Caco-2 (cell line): Measurements from ENCODE around the gene CALD1. TPM values are rescaled to one million over a fixed set of nuclear protein-coding genes. Genes with fewer than 3 reads are reported as not detected.

Experiments used
- BruUV-seq: library from RNA; stranded (reverse); fragments of 400-500 nt; replicated peaks from 2 replicates; lab custom pipeline; 2021; lab: Mats Ljungman, UMichigan
- CTCF ChIA-PET: fragments of 300-600 bp; sonication (Branson Sonifier 250); formaldehyde crosslinking; loops from one replicate; lab custom pipeline; 2022; ENCODE audit warnings: antibody characterized with exemption; lab: Charles Lee
- POLR2A ChIA-PET: fragments of 300-600 bp; sonication (Branson Sonifier 250); formaldehyde crosslinking; loops from one replicate; lab custom pipeline; 2022; ENCODE audit warnings: antibody characterized with exemption; lab: Charles Lee
- DNase-seq, 2 experiments: peaks; one replicate each; pipeline versions ENCODE4 v3.0.0 to v3.0.0-alpha.2; 2020 to 2022
- H3K27me3 ChIP-seq: replicated peaks from 2 replicates; pipeline ENCODE4 v1.6.0; 2011; ENCODE audit warnings: low read length; ENCODE audit not compliant: control insufficient read depth, insufficient read depth
- H3K36me3 ChIP-seq: 2 replicates; pipeline ENCODE4 v1.5.1; 2011; ENCODE audit warnings: low read length; ENCODE audit not compliant: control insufficient read depth, insufficient read depth
- H3K4me1 ChIP-seq: fragments of 250-450 bp; sonication (Bioruptor Pico); 2 replicates; pipeline ENCODE4 v1.5.1; 2020; ENCODE audit warnings: mild to moderate bottlenecking
- H3K4me3 ChIP-seq: 2 replicates; pipeline ENCODE4 v1.5.1; 2011; ENCODE audit warnings: low read depth, mild to moderate bottlenecking, control low read depth, low read length
- H3K9me3 ChIP-seq: fragments of 250-450 bp; sonication (Bioruptor Pico); 2 replicates; pipeline ENCODE4 v1.5.1; 2020; ENCODE audit warnings: mild to moderate bottlenecking, moderate library complexity
- H3K27ac Mint-ChIP-seq: one replicate; pipeline ENCODE4 v1.8.0; 2022; ENCODE audit warnings: mixed read lengths; ENCODE audit not compliant: unreplicated experiment
- H3K27me3 Mint-ChIP-seq: one replicate; pipeline ENCODE4 v1.8.0; 2022; ENCODE audit warnings: mixed read lengths; ENCODE audit not compliant: insufficient read depth, unreplicated experiment
- H3K36me3 Mint-ChIP-seq: one replicate; pipeline ENCODE4 v1.8.0; 2022; ENCODE audit warnings: mild to moderate bottlenecking, mixed read lengths; ENCODE audit not compliant: insufficient read depth, unreplicated experiment
- H3K4me1 Mint-ChIP-seq: one replicate; pipeline ENCODE4 v1.8.0; 2022; ENCODE audit warnings: low read depth, mixed read lengths; ENCODE audit not compliant: unreplicated experiment
- H3K4me3 Mint-ChIP-seq: one replicate; pipeline ENCODE4 v1.8.0; 2022; ENCODE audit warnings: mild to moderate bottlenecking, moderate library complexity, mixed read lengths; ENCODE audit not compliant: unreplicated experiment
- H3K9me3 Mint-ChIP-seq: one replicate; pipeline ENCODE4 v1.8.0; 2022; ENCODE audit warnings: mixed read lengths; ENCODE audit not compliant: unreplicated experiment
- intact Hi-C: fragments of 100-400 bp; cut with micrococcal nuclease; formaldehyde crosslinking; loops from one replicate; pipeline ENCODE4 v1.10.0; 2022; ENCODE audit not compliant: unreplicated experiment
- total RNA-seq: library from RNA; stranded (reverse); gene quantifications from 2 replicates; pipeline ENCODE4 v1.2.3, GENCODE V29; 2022
- TF ChIP-seq, protein P1 (sequence below), 2 experiments: fragments of 200-600 bp in 1 of 2; IDR thresholded peaks; 1 replicate in 1 of 2; 2 replicates in 1 of 2; pipeline versions ENCODE4 v1.5.1 to v1.8.0; 2011 to 2022; ENCODE audit warnings: antibody characterized with exemption in 1 of 2, control low read depth in 1 of 2, inconsistent platforms in 1 of 2, low read depth in 1 of 2, low read length in 1 of 2, mild to moderate bottlenecking in 1 of 2, moderate library complexity in 1 of 2; ENCODE audit not compliant: insufficient read depth in 1 of 2, severe bottlenecking in 1 of 2, unreplicated experiment in 1 of 2

Gene CALD1
- total RNA-seq, 1 experiment from 2014 or later, result 155 TPM

DNA sequence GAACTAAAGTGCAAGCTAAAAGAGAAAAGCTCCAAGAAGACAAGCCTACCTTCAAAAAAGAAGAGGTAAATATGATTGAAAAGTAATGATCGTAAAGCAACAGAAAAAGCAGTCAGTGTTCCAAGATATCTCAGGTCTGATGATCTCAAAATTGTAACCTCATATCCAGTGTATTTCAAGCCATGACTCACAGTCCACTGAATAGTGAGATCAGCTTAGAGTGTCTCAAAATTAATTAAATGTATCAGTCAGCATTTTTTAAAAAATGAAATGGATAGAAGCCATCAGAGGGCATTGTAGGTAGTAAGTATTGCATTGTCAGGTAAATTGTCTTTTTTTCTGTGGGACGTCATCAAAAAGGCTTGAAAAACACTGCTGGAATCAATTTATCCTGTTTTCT lies 156.3 kb downstream of the CALD1 start:
- peaks cover 1% of the 10 kb centered on the region; the same call in 1 of the 2 replicates for H3K36me3 ChIP-seq
- Mint-ChIP-seq H3K4me1 (peaks cover 19% of the 10 kb centered on the region), H3K4me3 (no peak overlapping the region), H3K36me3 (peaks cover 84% of the 10 kb centered on the region), H3K27me3 (no peaks in the 10 kb centered on the region), H3K9me3 (no peaks in the 10 kb centered on the region), H3K27ac (no peak overlapping the region)
- CTCF ChIA-PET, result interaction anchor here (0.7 kb wide), 1 partner anchor 8 kb away, joined by 3 read pairs; no protein-coding TSS in a partner anchor
- intact Hi-C loops, result no loop called here
- no TSS peak for BruUV-seq
- TF ChIP-seq, protein P1, sequence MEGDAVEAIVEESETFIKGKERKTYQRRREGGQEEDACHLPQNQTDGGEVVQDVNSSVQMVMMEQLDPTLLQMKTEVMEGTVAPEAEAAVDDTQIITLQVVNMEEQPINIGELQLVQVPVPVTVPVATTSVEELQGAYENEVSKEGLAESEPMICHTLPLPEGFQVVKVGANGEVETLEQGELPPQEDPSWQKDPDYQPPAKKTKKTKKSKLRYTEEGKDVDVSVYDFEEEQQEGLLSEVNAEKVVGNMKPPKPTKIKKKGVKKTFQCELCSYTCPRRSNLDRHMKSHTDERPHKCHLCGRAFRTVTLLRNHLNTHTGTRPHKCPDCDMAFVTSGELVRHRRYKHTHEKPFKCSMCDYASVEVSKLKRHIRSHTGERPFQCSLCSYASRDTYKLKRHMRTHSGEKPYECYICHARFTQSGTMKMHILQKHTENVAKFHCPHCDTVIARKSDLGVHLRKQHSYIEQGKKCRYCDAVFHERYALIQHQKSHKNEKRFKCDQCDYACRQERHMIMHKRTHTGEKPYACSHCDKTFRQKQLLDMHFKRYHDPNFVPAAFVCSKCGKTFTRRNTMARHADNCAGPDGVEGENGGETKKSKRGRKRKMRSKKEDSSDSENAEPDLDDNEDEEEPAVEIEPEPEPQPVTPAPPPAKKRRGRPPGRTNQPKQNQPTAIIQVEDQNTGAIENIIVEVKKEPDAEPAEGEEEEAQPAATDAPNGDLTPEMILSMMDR (IDR thresholded peaks at IDR 0.05; ENCODE audit: insufficient read depth in 1 of 2, low read depth in 1 of 2, low read length in 1 of 2, severe bottlenecking in 1 of 2, unreplicated experiment in 1 of 2), result no peak
- peaks cover 24% of the 10 kb centered on the region for H3K4me1 ChIP-seq
- no peaks in the 10 kb centered on the region for H3K9me3 ChIP-seq
- no peak for DNase-seq
- H3K27me3 ChIP-seq, result no peaks in the 10 kb centered on the region
- POLR2A ChIA-PET, result no interaction called here
- no peak overlapping the region for H3K4me3 ChIP-seq

DNA sequence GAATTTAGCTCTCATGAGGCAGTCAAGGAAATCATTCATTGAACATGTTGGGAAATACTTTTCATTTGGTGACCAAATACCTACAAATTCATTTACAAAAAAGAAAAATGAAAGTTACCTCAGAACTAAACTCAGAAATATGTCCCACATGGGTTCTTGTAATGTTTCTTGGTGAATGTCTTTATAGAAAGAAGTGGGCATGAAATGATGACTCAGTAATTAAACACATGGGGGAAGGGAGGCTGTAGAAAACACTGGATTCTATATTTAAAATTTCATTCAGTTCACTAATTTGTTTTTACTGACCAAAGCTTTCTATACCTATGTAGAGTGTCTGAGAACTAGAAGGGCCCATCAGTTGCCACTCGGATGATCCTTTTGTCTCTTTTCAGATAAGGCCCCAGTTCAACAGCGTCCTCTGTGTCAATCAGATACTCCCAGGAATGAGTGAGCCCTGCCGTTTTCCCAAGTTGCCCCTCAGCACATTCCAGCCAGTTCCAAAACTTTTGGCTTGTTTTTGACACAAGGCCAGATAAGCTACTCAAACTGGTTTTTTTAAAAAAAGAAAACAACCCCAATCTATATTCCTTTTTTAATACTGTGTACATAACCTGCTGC lies 157.6 kb downstream of the CALD1 start:
- TF ChIP-seq, protein P1 (IDR thresholded peaks at IDR 0.05; ENCODE audit: insufficient read depth in 1 of 2, low read depth in 1 of 2, low read length in 1 of 2, severe bottlenecking in 1 of 2, unreplicated experiment in 1 of 2), result no peak
- intact Hi-C loops, result no loop called here
- Histone ChIP-seq H3K9me3 (no peaks in the 10 kb centered on the region), H3K4me1 (peaks cover 37% of the 10 kb centered on the region), H3K36me3 (peaks cover 1% of the 10 kb centered on the region; the same call in 1 of the 2 replicates), H3K27me3 (no peaks in the 10 kb centered on the region), H3K4me3 (no peak overlapping the region)
- ChIA-PET CTCF (no interaction called here), POLR2A (no interaction called here)
- H3K4me1 Mint-ChIP-seq, result peaks cover 32% of the 10 kb centered on the region
- no peak overlapping the region for H3K27ac Mint-ChIP-seq
- H3K27me3 Mint-ChIP-seq, result no peaks in the 10 kb centered on the region
- no TSS peak for BruUV-seq
- H3K9me3 Mint-ChIP-seq, result no peaks in the 10 kb centered on the region
- DNase-seq, result no peak
- no peak overlapping the region for H3K4me3 Mint-ChIP-seq
- peaks cover 92% of the 10 kb centered on the region for H3K36me3 Mint-ChIP-seq

DNA sequence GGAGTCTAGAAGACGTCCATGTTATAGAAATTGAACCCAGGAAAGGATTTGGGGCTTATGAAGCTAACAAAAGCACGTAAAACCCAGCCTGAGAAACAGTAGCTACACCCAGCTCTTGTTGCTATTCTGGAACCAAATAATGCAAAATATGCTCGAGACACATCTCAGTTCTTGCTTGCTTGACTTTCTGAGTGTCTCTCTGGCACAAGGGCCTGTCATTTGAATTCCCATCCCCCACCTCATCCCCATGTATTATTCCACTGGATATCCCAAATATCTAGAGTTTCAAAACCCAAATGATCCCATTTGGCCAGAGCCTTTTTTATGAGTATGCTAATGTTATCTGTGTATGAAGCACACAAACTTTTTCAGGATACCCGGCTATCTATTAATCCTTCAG lies 158.7 kb downstream of the CALD1 start:
- ChIA-PET POLR2A (no interaction called here), CTCF (no interaction called here)
- Mint-ChIP-seq H3K4me3 (no peak overlapping the region), H3K27me3 (no peaks in the 10 kb centered on the region), H3K36me3 (peaks cover 93% of the 10 kb centered on the region), H3K4me1 (peaks cover 43% of the 10 kb centered on the region), H3K9me3 (no peaks in the 10 kb centered on the region), H3K27ac (no peak overlapping the region)
- no peaks in the 10 kb centered on the region for H3K27me3 ChIP-seq
- no TSS peak for BruUV-seq
- peaks cover 1% of the 10 kb centered on the region; the same call in 1 of the 2 replicates for H3K36me3 ChIP-seq
- no peak overlapping the region for H3K4me3 ChIP-seq
- no peak for DNase-seq
- H3K4me1 ChIP-seq, result peaks cover 47% of the 10 kb centered on the region
- no peaks in the 10 kb centered on the region for H3K9me3 ChIP-seq
- intact Hi-C loops, result no loop called here
- TF ChIP-seq, protein P1 (IDR thresholded peaks at IDR 0.05; ENCODE audit: insufficient read depth in 1 of 2, low read depth in 1 of 2, low read length in 1 of 2, severe bottlenecking in 1 of 2, unreplicated experiment in 1 of 2), result no peak
